Superior temporal gyrus (tissue), 1 donor: ENCODE results near the gene ID4.

Source experiments
- DNase-seq: peaks from one replicate; pipeline ENCODE4 v3.0.0-alpha.2; 2016; ENCODE audit errors: extremely low spot score

The ID4 gene

GRCh38 chr6:19836799-19837510 is at the start of gene ID4:
TSS of gene ID4 (plus strand) at chr6:19837370. CDS start at chr6:19837755, 385 bp downstream.
- DNase-seq = peak; percentile 68

DNA sequence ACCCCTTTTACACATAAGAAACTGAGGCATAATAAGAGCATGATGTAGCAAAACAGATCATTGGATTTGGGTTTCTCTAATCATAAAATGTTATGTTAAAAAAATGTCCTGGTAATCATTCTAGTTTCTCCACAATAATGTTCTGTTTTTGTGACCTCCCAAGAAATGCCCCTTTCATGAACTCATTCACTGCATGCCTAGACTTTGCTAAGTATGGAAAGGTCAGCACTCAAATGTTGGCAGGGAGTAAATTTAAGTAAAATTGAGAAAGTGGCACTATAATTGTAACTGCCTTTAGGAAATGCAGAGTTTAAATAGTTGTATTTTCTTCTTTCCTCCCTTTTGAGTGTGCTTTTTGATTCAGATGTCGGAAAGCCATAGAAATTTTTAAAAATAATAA is 48.5 kb upstream of the ID4 start:
- no peak for DNase-seq

GRCh38 chr6:19789100-19789803 is 47.9 kb upstream of the ID4 start:
- no peak for DNase-seq

DNA sequence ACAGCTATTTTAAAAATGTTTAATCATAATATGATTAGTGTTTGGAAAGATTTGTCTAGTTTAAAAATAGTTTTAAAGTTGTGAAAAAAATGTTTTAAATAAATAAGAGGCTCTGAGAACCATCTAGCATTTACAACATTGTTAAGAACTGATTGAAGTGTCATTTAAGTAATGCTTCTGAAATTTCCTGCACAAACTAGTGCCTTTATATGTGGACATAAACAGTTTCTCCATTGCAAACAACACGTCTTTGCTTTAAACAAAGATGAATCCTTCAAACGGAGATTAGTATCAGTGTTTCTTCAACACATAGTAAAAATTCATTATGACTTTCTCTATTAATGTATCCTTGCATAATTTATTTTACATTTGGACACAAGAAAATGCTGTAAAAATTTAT is 45.9 kb upstream of the ID4 start:
- DNase-seq = no peak

GRCh38 chr6:19795211-19795610 is 42.0 kb upstream of the ID4 start:
- no peak for DNase-seq

- no peak for DNase-seq
Observed at GRCh38 chr6:19796452-19796851, 40.7 kb upstream of the ID4 start.

DNA sequence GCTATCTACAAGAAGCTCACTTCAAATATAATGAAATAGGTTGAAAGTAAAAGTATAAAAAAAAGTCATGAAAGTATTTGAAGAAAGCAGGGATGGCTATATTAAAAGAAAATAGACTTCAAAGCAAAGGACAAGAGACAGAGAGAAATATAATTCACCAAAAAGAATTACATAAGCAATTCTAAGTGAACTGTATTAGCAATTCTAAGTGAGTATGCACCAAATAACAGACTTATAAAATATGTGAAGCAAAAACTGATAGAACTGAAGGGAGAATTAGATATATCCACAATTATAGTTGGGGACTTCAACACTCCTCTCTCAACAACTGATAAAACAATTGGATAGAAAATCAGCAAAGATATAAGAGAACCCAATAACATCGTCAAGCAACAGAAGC is 38.8 kb upstream of the ID4 start:
- DNase-seq = no peak

- DNase-seq = no peak
Observed at GRCh38 chr6:19802656-19803055, 34.5 kb upstream of the ID4 start.

GRCh38 chr6:19803331-19804204 is 33.6 kb upstream of the ID4 start:
- DNase-seq = no peak

- peak; percentile 92 for DNase-seq
Observed at GRCh38 chr6:19804205-19805128, 32.7 kb upstream of the ID4 start.

GRCh38 chr6:19805129-19805481 is 32.1 kb upstream of the ID4 start:
- peak; percentile 22 for DNase-seq

- no peak for DNase-seq
Observed at GRCh38 chr6:19806971-19807396, 30.2 kb upstream of the ID4 start.

GRCh38 chr6:19811397-19812079 is 25.6 kb upstream of the ID4 start:
- DNase-seq = no peak

GRCh38 chr6:19812512-19813119 is 24.6 kb upstream of the ID4 start:
- peak; percentile 38 for DNase-seq

DNA sequence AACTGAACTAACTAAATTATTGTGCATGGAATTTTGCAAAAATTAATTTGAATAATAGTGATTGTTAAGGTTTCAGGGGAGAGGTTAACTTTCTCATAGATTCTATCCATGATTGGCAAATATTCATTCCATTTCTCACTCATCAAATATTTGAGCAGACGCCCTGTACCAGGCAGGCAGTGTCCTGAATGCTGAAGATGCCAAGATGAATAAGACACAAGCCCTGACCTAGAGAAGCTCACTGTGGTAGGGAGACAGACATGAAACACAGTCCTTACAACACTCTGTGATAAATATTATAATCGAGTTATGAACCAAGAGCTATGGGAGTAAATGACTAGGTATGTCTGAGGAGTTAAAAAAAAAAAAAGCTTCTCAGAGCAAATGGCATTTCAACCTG is 18.4 kb upstream of the ID4 start:
- DNase-seq = no peak

DNA sequence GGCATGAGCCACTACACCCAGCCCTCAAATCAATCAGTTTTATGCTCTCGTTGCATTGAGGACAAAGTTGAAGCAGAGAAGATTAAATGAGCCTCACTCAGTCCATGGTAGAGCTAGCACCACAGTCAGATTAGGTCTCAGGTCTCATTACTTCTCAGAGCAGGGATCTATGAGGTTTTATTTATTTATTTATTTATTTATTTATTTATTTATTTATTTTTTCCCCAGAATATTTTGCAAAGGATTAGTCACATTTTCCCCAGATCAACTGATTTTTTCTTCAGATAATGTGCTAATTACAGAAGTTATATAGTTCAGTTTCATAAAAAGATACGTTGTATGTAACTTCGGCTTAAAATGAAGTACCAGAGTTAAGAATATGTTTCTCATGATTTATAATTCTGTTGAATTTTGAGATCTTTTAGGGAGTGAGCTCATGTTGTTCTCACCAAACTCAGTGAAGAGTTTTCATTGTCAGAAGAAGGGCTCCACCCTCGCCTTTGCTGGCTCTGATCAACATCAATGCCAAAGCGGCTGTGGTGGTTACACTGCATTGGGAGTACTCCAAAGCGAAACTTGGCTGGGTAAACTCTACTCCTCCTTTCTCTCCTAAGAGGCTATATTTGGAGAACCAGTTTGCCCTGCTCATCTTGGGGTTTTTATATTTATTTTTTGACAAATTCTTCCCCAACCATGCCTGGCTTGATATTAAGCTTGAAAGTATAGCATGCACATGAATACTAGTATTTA is 12.9 kb upstream of the ID4 start:
- DNase-seq = no peak

GRCh38 chr6:19827247-19827646 is 9.9 kb upstream of the ID4 start:
- no peak for DNase-seq

DNA sequence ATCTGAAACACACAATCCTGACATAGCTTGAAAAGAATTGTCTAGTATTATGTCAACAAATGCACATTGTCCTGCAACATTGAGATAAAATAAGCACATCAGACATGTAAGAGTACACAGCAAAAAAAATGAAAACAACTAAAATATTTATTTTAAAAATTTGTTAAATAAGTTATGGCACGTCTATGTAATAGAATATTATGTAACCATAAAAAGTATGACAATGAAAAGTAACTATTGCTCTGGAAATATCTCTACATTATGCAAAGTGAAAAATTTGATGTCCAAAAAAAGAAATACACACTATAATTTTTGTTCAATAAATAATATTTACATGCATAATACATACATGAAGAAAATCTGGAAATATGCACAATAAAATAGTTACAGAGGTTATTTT is 9.3 kb upstream of the ID4 start:
- no peak for DNase-seq

DNA sequence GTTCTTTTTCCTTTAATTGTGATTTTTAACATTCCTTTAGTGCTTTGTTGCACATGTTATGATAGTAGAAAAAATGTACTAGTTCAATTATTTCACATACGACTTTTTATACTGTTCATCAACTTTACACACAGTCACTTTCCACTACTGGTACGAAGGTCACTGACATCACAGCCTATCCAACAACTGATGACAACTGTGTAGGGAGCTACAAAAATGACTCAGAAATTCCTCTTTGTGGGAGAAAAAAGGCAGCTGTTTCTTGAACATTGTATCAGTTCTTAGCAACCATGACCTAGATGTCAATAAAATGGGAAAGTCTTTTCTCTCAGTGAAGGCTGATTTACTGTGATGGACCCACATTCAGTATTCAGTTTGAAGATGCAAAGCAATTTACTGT is 7.0 kb upstream of the ID4 start:
- DNase-seq = no peak

DNA sequence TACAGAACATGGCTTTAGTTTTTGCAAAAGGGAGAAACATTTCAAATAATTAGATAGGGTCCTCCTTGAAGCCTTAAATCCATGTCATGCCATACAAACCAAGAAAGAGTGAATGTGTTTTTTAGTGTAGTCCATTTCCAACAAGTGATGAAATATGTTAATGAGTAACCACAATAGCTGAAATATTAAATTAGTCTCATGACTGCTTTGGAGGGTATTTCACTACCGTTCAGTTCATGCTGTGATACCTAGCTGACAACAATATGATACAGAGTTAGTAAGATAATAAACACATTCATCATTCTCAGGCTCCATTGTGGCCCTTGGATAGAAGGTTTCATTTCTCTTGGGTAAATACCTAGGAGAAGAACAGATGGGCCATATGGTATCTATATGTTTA is 5.8 kb upstream of the ID4 start:
- no peak for DNase-seq
